Tibial nerve (tissue), 4 donors: Measurements from ENCODE around the gene SOS2. TPM values are rescaled to one million over a fixed set of nuclear protein-coding genes. Genes with fewer than 3 reads are reported as not detected.
"Not testable (repeated sequence)": the region's sequence is repeated elsewhere in the genome, so short reads cannot be mapped to it uniquely, and the experiment has no call there.

Experiments used
- DNase-seq, 2 donors: peaks; one replicate each; pipeline ENCODE4 v3.0.0-alpha.2; 2019; ENCODE audit warnings: low spot score in 2 of 2
- H3K27ac ChIP-seq, 4 donors: fragments of 200-600 bp; sonication (generic) in 3 of 4; one replicate each; pipeline ENCODE4 v1.5.1; 2017 to 2019; ENCODE audit warnings: mild to moderate bottlenecking in 1 of 4
- H3K27me3 ChIP-seq, 2 donors: fragments of 200-600 bp; sonication (generic) in 1 of 2; one replicate each; pipeline versions ENCODE4 v1.5.1 to v1.6.0; 2017 to 2019
- H3K36me3 ChIP-seq, 3 donors: fragments of 200-600 bp; sonication (generic); one replicate each; pipeline ENCODE4 v1.5.1; 2018 to 2019
- H3K4me1 ChIP-seq, 4 donors: fragments of 200-600 bp; sonication (generic) in 3 of 4; one replicate each; pipeline ENCODE4 v1.5.1; 2017 to 2019
- H3K4me3 ChIP-seq, 4 donors: fragments of 200-600 bp; sonication (generic) in 3 of 4; one replicate each; pipeline ENCODE4 v1.5.1; 2017 to 2019; ENCODE audit warnings: mild to moderate bottlenecking in 1 of 4, moderate library complexity in 1 of 4
- H3K9me3 ChIP-seq, 4 donors: fragments of 200-600 bp; sonication (generic) in 3 of 4; one replicate each; pipeline ENCODE4 v1.5.1; 2017 to 2019
- CTCF ChIP-seq, 5 experiments: fragments of 200-600 bp in 3 of 5; fragments of 450-650 bp in 2 of 5; sonication (generic) in 3 of 5; IDR thresholded peaks; one replicate each; pipeline ENCODE4 v1.5.1; 2016 to 2019; ENCODE audit warnings: antibody characterized with exemption in 5 of 5, mild to moderate bottlenecking in 3 of 5, moderate library complexity in 2 of 5
- EP300 ChIP-seq, 2 donors: sonication (generic); formaldehyde crosslinking; IDR thresholded peaks; one replicate each; pipeline ENCODE4 v1.6.1; 2017; ENCODE audit warnings: antibody characterized with exemption in 2 of 2, mild to moderate bottlenecking in 1 of 2
- POLR2A ChIP-seq, 2 donors: fragments of 450-650 bp; IDR thresholded peaks; one replicate each; pipeline ENCODE4 v1.6.1; 2017; ENCODE audit warnings: antibody characterized with exemption in 2 of 2, mild to moderate bottlenecking in 2 of 2, moderate library complexity in 2 of 2
- whole genome bisulfite sequencing, 2 donors: methylation state at CpG; one replicate each; pipeline ENCODE4 v1.1.5; 2018; 5-methylcytosine and 5-hydroxymethylcytosine counted together
- total RNA-seq, 4 donors: library from RNA; depleted of rRNA; stranded (reverse); fragments of >200 nt; gene quantifications; one replicate each; pipeline ENCODE4 v1.1.0, GENCODE V29; 2016

SOS2 gene
- total RNA-seq, 4 donors from 2014 or later = 30.9 to 41.5 (median 38.0) TPM

- H3K27me3 ChIP-seq = no peaks in the 10 kb centered on the region
- 92 to 96% methylated on average over 3 of the region's 3 CpGs for WGBS, 2 donors
- H3K9me3 ChIP-seq = no peaks in the 10 kb centered on the region
- TF ChIP-seq POLR2A (IDR thresholded peaks at IDR 0.05) = no peak
- no peak for TF ChIP-seq EP300 (IDR thresholded peaks at IDR 0.05)
- TF ChIP-seq CTCF (IDR thresholded peaks at IDR 0.05) = no peak
- no peak for DNase-seq
- peak overlapping the region in 1 of 4 donors; percentile 87 for H3K27ac ChIP-seq
- H3K4me3 ChIP-seq = no peak overlapping the region
- H3K36me3 ChIP-seq = peaks cover 0 to 4% (median 0%) of the 10 kb centered on the region in 3 donors
- peaks cover 0 to 16% (median 0%) of the 10 kb centered on the region in 4 donors for H3K4me1 ChIP-seq
Observed at GRCh38 chr14:50084666-50085065, 146.7 kb downstream of the SOS2 start.

GRCh38 chr14:50083467-50084337, 147.7 kb downstream of the SOS2 start:
- no peaks in the 10 kb centered on the region for H3K9me3 ChIP-seq
- 69 to 75% methylated on average over 14 to 16 of the region's 17 CpGs for WGBS, 2 donors
- no peak overlapping the region for H3K4me3 ChIP-seq
- H3K4me1 ChIP-seq = peaks cover 0 to 16% (median 0%) of the 10 kb centered on the region in 4 donors
- H3K27me3 ChIP-seq = no peaks in the 10 kb centered on the region
- H3K27ac ChIP-seq = peak overlapping the region in 2 of 4 donors; percentile 52 to 87
- DNase-seq = no peak
- no peak for TF ChIP-seq CTCF (IDR thresholded peaks at IDR 0.05)
- no peak for TF ChIP-seq EP300 (IDR thresholded peaks at IDR 0.05)
- no peak for TF ChIP-seq POLR2A (IDR thresholded peaks at IDR 0.05)
- peaks cover 0 to under 1% (median 0%) of the 10 kb centered on the region in 3 donors for H3K36me3 ChIP-seq

DNA sequence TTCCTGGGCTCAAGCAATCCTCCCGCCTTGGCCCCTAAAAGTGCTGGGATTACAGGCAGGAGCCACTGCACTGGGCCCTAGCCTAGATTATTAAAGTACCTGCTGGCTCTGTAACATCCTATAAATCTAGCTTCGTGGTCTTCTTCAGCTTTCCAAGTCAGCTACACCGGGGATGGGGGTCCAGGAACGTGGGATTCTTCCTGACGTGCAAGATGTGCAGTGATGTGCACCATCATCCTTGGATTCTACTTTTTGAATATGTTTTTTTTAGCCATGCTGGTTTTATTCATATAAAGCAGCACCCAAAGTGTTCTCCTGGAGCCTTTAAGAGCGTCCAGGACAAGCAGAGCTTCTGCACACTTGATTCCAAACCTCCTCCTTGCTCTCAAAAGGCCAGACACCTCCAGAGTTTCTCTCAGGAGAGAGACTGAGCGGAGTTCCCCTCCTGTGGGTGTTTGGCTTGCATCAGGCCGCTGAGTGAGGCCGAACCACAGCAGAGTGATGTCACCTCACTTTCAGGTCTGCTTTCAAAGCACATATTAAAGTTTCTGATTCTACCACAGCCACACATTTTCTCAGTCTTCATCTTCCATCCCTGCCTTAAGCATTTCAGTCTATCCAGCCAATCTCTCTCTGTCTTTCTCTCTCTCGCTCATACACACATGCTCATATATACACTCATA, 148.5 kb downstream of the SOS2 start:
- no peak for DNase-seq
- H3K9me3 ChIP-seq = no peaks in the 10 kb centered on the region

DNA sequence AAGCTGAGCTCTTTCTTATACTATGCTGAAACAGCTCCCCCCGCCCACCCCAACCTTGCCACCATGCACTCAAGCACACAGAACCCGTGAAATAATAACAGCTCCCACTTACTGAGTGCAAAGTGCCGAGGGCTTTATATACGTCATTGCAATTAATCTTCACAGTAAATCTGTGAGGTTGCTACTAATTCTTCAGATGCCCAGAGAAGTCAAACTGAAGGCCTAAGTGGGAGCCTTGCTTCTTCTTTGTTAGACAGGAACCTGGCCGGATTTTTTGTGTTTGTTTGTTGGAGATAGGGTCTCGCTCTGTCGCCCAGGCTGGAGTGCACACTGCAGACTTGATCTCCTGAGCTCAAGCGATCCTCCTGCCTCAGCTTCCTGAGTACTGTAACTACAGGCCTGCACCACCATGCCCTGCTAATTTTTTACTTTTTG, 149.1 kb downstream of the SOS2 start:
- DNase-seq = no peak
- Histone ChIP-seq H3K4me3 (no peak overlapping the region), H3K27me3 (no peaks in the 10 kb centered on the region), H3K27ac (peak overlapping the region in 2 of 4 donors; percentile 27 to 87), H3K9me3 (no peaks in the 10 kb centered on the region), H3K36me3 (no peaks in the 10 kb centered on the region), H3K4me1 (peaks cover 0 to 16% (median 0%) of the 10 kb centered on the region in 4 donors)
- 67 to 72% methylated on average over 8 of the region's 8 CpGs for WGBS, 2 donors
- TF ChIP-seq POLR2A (IDR thresholded peaks at IDR 0.05) (no peak), EP300 (IDR thresholded peaks at IDR 0.05) (no peak), CTCF (IDR thresholded peaks at IDR 0.05) (no peak)

More for the DNA sequence above, 148.5 kb downstream of the SOS2 start:
- 70 to 79% methylated on average over 10 of the region's 10 CpGs for WGBS, 2 donors
- Histone ChIP-seq H3K4me3 (no peak overlapping the region), H3K4me1 (peaks cover 0 to 16% (median 0%) of the 10 kb centered on the region in 4 donors), H3K27ac (peak overlapping the region in 2 of 4 donors; percentile 27 to 87), H3K36me3 (no peaks in the 10 kb centered on the region), H3K27me3 (no peaks in the 10 kb centered on the region)
- TF ChIP-seq EP300 (IDR thresholded peaks at IDR 0.05) = no peak

DNA sequence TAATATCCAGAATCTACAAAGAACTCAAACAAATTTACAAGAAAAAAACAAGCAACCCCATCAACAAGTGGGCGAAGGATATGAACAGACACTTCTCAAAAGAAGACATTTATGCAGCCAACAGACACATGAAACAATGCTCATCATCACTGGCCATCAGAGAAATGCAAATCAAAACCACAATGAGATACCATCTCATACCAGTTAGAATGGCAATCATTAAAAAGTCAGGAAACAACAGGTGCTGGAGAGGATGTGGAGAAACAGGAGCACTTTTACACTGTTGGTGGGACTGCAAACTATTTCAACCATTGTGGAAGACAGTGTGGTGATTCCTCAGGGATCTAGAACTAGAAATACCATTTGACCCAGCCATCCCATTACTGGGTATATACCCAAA, 152.3 kb downstream of the SOS2 start:
- not testable (repeated sequence) for H3K4me3 ChIP-seq, H3K9me3 ChIP-seq, H3K36me3 ChIP-seq, DNase-seq, H3K27me3 ChIP-seq, H3K27ac ChIP-seq
- 89 to 96% methylated on average over 1 of the region's 1 CpG for WGBS, 2 donors
- peaks cover 0 to 12% (median 0%) of the 10 kb centered on the region in 4 donors for H3K4me1 ChIP-seq

- not testable (repeated sequence) for H3K4me3 ChIP-seq, H3K4me1 ChIP-seq, H3K27me3 ChIP-seq, DNase-seq, H3K36me3 ChIP-seq, H3K27ac ChIP-seq, H3K9me3 ChIP-seq
- 95 to 99% methylated on average over 28 to 29 of the region's 32 CpGs for WGBS, 2 donors
Observed at GRCh38 chr14:50073663-50074062, 157.7 kb downstream of the SOS2 start.
